ENCODE results near the gene DUS3L. TPM values are rescaled to one million over a fixed set of nuclear protein-coding genes. Genes with fewer than 3 reads are reported as not detected.

DUS3L gene
- total and polyA plus RNA-seq, 2 experiments from 2014 or later: 26.7 to 28.9 TPM

- H3K4me3 ChIP-seq: no peak overlapping the region
- WGBS (ENCODE audit: low lambda C conversion rate, missing lambda C conversion rate): 96% methylated on average over 3 of the region's 3 CpGs
- peaks cover 4% of the 10 kb centered on the region for H3K79me2 ChIP-seq
- no peak overlapping the region for H3K4me2 ChIP-seq
- no peaks in the 10 kb centered on the region for H3K36me3 ChIP-seq (replicated peaks; ENCODE audit: insufficient read depth, low read depth)
- DNase-seq (ENCODE audit: low spot score): no peak
- H4K20me1 ChIP-seq (ENCODE audit: insufficient read depth, poor library complexity, severe bottlenecking): peaks cover 4% of the 10 kb centered on the region
- no peaks in the 10 kb centered on the region for H3K9me3 ChIP-seq (ENCODE audit: low read depth)
- H3K4me1 ChIP-seq (ENCODE audit: insufficient read depth): peaks cover 5% of the 10 kb centered on the region
- H3K27me3 ChIP-seq: no peaks in the 10 kb centered on the region
- H3K27ac ChIP-seq: no peak overlapping the region
- H3K9me2 ChIP-seq (replicated peaks; ENCODE audit: insufficient read depth): no peaks in the 10 kb centered on the region
- TF ChIP-seq EZH2phosphoT487 (IDR thresholded peaks at IDR 0.05; ENCODE audit: low read depth, severe bottlenecking, unreplicated experiment) (no peak), EZH2 (IDR thresholded peaks at IDR 0.05; ENCODE audit: borderline replicate concordance) (no peak), CTCF (IDR thresholded peaks at IDR 0.05; ENCODE audit: poor library complexity) (no peak)
- H2AFZ ChIP-seq: no peak overlapping the region
These were observed 2.2 kb upstream of the DUS3L start for GRCh38 chr19:5793188-5793587.

GRCh38 chr19:5792224-5792623 is 1.3 kb upstream of the DUS3L start:
- 92% methylated on average over 18 of the region's 18 CpGs for WGBS (ENCODE audit: low lambda C conversion rate, missing lambda C conversion rate)
- H3K9me3 ChIP-seq (ENCODE audit: low read depth): no peaks in the 10 kb centered on the region
- H3K27me3 ChIP-seq: no peaks in the 10 kb centered on the region
- H2AFZ ChIP-seq: no peak overlapping the region
- peaks cover 4% of the 10 kb centered on the region for H3K79me2 ChIP-seq
- H3K36me3 ChIP-seq (replicated peaks; ENCODE audit: insufficient read depth, low read depth): no peaks in the 10 kb centered on the region
- no peaks in the 10 kb centered on the region for H3K9me2 ChIP-seq (replicated peaks; ENCODE audit: insufficient read depth)
- DNase-seq (ENCODE audit: low spot score): no peak
- peaks cover 4% of the 10 kb centered on the region for H4K20me1 ChIP-seq (ENCODE audit: insufficient read depth, poor library complexity, severe bottlenecking)
- no peak overlapping the region for H3K4me2 ChIP-seq
- TF ChIP-seq EZH2phosphoT487 (IDR thresholded peaks at IDR 0.05; ENCODE audit: low read depth, severe bottlenecking, unreplicated experiment) (no peak), CTCF (IDR thresholded peaks at IDR 0.05; ENCODE audit: poor library complexity) (no peak), EZH2 (IDR thresholded peaks at IDR 0.05; ENCODE audit: borderline replicate concordance) (no peak)
- H3K27ac ChIP-seq: no peak overlapping the region
- no peak overlapping the region for H3K4me3 ChIP-seq
- peaks cover 5% of the 10 kb centered on the region for H3K4me1 ChIP-seq (ENCODE audit: insufficient read depth)

GRCh38 chr19:5789886-5790558 is 941 bp downstream of the DUS3L start:
- no peak for DNase-seq (ENCODE audit: low spot score)
- TF ChIP-seq EZH2phosphoT487 (IDR thresholded peaks at IDR 0.05; ENCODE audit: low read depth, severe bottlenecking, unreplicated experiment) (no peak), EZH2 (IDR thresholded peaks at IDR 0.05; ENCODE audit: borderline replicate concordance) (no peak), CTCF (IDR thresholded peaks at IDR 0.05; ENCODE audit: poor library complexity) (no peak)
- no peaks in the 10 kb centered on the region for H3K36me3 ChIP-seq (replicated peaks; ENCODE audit: insufficient read depth, low read depth)
- H3K9me2 ChIP-seq (replicated peaks; ENCODE audit: insufficient read depth): no peaks in the 10 kb centered on the region
- H3K27me3 ChIP-seq: no peaks in the 10 kb centered on the region
- no peaks in the 10 kb centered on the region for H3K9me3 ChIP-seq (ENCODE audit: low read depth)
- H3K4me1 ChIP-seq (ENCODE audit: insufficient read depth): peaks cover 5% of the 10 kb centered on the region
- H3K27ac ChIP-seq: peak overlapping the region; percentile 16
- no peak overlapping the region for H2AFZ ChIP-seq
- 87% methylated on average over 26 of the region's 26 CpGs for WGBS (ENCODE audit: low lambda C conversion rate, missing lambda C conversion rate)
- peaks cover 4% of the 10 kb centered on the region for H4K20me1 ChIP-seq (ENCODE audit: insufficient read depth, poor library complexity, severe bottlenecking)
- peak overlapping the region; percentile 84 for H3K4me2 ChIP-seq
- peak overlapping the region; percentile 11 for H3K4me3 ChIP-seq
- peaks cover 4% of the 10 kb centered on the region for H3K79me2 ChIP-seq
